Measurements from ENCODE around the gene TRIP13.

GRCh38 chr5:914612-915011 lies 21.9 kb downstream of the TRIP13 start:
- TF ChIP-seq CTCF (conservative IDR thresholded peaks at IDR 0.05): no peak
- TF ChIP-seq ZFX (IDR thresholded peaks at IDR 0.05): no peak
